Stimulated activated CD4-positive, alpha-beta T cell treated with anti-CD3 and anti-CD28 coated beads, TNF-alpha, amount 100 ng/mL, for 48 hours (primary cell): ENCODE data around the gene DPPA3.
"Not testable (repeated sequence)": the region's sequence is repeated elsewhere in the genome, so short reads cannot be mapped to it uniquely, and the experiment has no call there.

Experiments
- DNase-seq, 3 donors: peaks; one replicate each; pipeline ENCODE4 v3.0.0-alpha.2; 2020; ENCODE audit warnings: low read depth in 3 of 3

The DPPA3 gene

GRCh38 chr12:7711133-7711532 lies at the start of gene DPPA3:
Gene DPPA3, plus strand, starts transcription at chr12:7711433. Its CDS starts 138 bp downstream, at chr12:7711571.
- DNase-seq: no peak

GRCh38 chr12:7661741-7662140 lies 49.5 kb upstream of the DPPA3 start:
- no peak for DNase-seq

- no peak for DNase-seq
Measured at GRCh38 chr12:7666595-7666994, 44.6 kb upstream of the DPPA3 start.

- no peak for DNase-seq
Measured at GRCh38 chr12:7667125-7667524, 44.1 kb upstream of the DPPA3 start.

- DNase-seq: no peak
Measured at GRCh38 chr12:7668171-7668570, 43.1 kb upstream of the DPPA3 start.

- not testable (repeated sequence) for DNase-seq
Measured at GRCh38 chr12:7675455-7675854, 35.8 kb upstream of the DPPA3 start.

GRCh38 chr12:7677432-7677888 lies 33.8 kb upstream of the DPPA3 start:
- DNase-seq: not testable (repeated sequence)

- DNase-seq: no peak
Measured at GRCh38 chr12:7678744-7679143, 32.5 kb upstream of the DPPA3 start.

GRCh38 chr12:7679251-7680045 lies 31.8 kb upstream of the DPPA3 start:
- no peak for DNase-seq

- DNase-seq: no peak
Measured at GRCh38 chr12:7681535-7681934, 29.7 kb upstream of the DPPA3 start.

- DNase-seq: no peak
Measured at GRCh38 chr12:7693793-7694192, 17.4 kb upstream of the DPPA3 start.

GRCh38 chr12:7694556-7695236 lies 16.5 kb upstream of the DPPA3 start:
- DNase-seq: no peak

- DNase-seq: no peak
Measured at GRCh38 chr12:7695237-7695560, 16.0 kb upstream of the DPPA3 start.

GRCh38 chr12:7695566-7696197 lies 15.6 kb upstream of the DPPA3 start, which contains the start of gene GDF3:
Gene GDF3, minus strand, starts transcription at chr12:7695775. Its CDS starts 47 bp downstream, at chr12:7695728.
- no peak for DNase-seq

- DNase-seq: no peak
Measured at GRCh38 chr12:7705846-7706245, 5.4 kb upstream of the DPPA3 start.

- no peak for DNase-seq
Measured at GRCh38 chr12:7709969-7710675, 1.1 kb upstream of the DPPA3 start.

GRCh38 chr12:7712841-7713442 lies 1.7 kb downstream of the DPPA3 start:
- no peak for DNase-seq

GRCh38 chr12:7716381-7716780 lies 5.1 kb downstream of the DPPA3 start:
- DNase-seq: no peak

GRCh38 chr12:7719946-7720730 lies 8.9 kb downstream of the DPPA3 start:
- no peak for DNase-seq

- no peak for DNase-seq
Measured at GRCh38 chr12:7723926-7724325, 12.7 kb downstream of the DPPA3 start.

GRCh38 chr12:7729746-7730145 lies 18.5 kb downstream of the DPPA3 start:
- DNase-seq: no peak
